ENCODE results near the gene MDH1B. TPM values are rescaled to one million over a fixed set of nuclear protein-coding genes. Genes with fewer than 3 reads are reported as not detected.

The MDH1B gene
- total and polyA plus RNA-seq, 2 donors (not counting 3 experiments of a cell fraction or from before 2014, with no cell fraction given) = 0.29 TPM; not detected in 1

GRCh38 chr2:206736935-206737334, 28.2 kb downstream of the MDH1B start:
- BruUV-seq (replicated peaks) = no TSS peak
- Histone ChIP-seq H3K9me3 (replicated peaks; ENCODE audit: control insufficient read depth, insufficient read depth, low read length) (no peaks in the 10 kb centered on the region), H3K9me1 (replicated peaks; ENCODE audit: control insufficient read depth, extremely low read depth, insufficient read depth, low read length) (no peaks in the 10 kb centered on the region), H3K4me3 (replicated peaks in 1 of 3; ENCODE audit: insufficient read depth in 1 of 3, low read depth in 1 of 3, low read length in 3 of 3) (no peak overlapping the region), H4K20me1 (replicated peaks; ENCODE audit: control insufficient read depth, extremely low read depth, insufficient read depth, low read length) (no peaks in the 10 kb centered on the region), H3K9ac (replicated peaks; ENCODE audit: extremely low read depth, insufficient read depth, low read length) (no peak overlapping the region), H3K27ac (ENCODE audit: insufficient read depth, low read depth, low read length) (no peak overlapping the region), H3K27me3 (ENCODE audit: control insufficient read depth in 2 of 2, insufficient read depth in 2 of 2, low read length in 2 of 2) (peaks cover 0 to under 1% of the 10 kb centered on the region in 2 experiments), H2AFZ (ENCODE audit: low read depth, low read length) (no peak overlapping the region), H3K4me1 (ENCODE audit: control insufficient read depth, extremely low read depth, insufficient read depth, low read length) (no peaks in the 10 kb centered on the region), H3K4me2 (ENCODE audit: insufficient read depth, low read length) (no peak overlapping the region), H3K79me2 (ENCODE audit: control insufficient read depth, insufficient read depth, low read length) (no peaks in the 10 kb centered on the region), H3K36me3 (ENCODE audit: control insufficient read depth in 2 of 2, extremely low read depth in 1 of 2, insufficient read depth in 2 of 2, low read length in 2 of 2) (no peaks in the 10 kb centered on the region)
- dilution Hi-C loops (cut with MboI; ENCODE audit: extremely low pct_ligation_motif_present, low sequenced_read_pairs) (no loop called here), intact Hi-C loops (cut with micrococcal nuclease) (no loop called here)
- CTCF ChIA-PET = interaction anchor here (1.4 kb wide), 1 partner anchor 20 kb away, joined by 4 read pairs; no protein-coding TSS in a partner anchor
- no peak for DNase-seq (ENCODE audit: low read depth, low spot score)
- no peak for FAIRE-seq
- POLR2A ChIA-PET = no interaction called here
- TF ChIP-seq POLR2A (IDR thresholded peaks at IDR 0.05; ENCODE audit: low read depth, low read length) = no peak
- TF ChIP-seq MYC (IDR thresholded peaks at IDR 0.05; ENCODE audit: low read depth, low read length) = no peak
- TF ChIP-seq POLR2AphosphoS5 (IDR thresholded peaks at IDR 0.05; ENCODE audit: insufficient read depth, low read depth, low read length) = no peak
- TF ChIP-seq, protein P1, sequence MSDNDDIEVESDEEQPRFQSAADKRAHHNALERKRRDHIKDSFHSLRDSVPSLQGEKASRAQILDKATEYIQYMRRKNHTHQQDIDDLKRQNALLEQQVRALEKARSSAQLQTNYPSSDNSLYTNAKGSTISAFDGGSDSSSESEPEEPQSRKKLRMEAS (IDR thresholded peaks at IDR 0.05; ENCODE audit: insufficient read depth, insufficient read length) = no peak
- no peak for TF ChIP-seq EZH2 (IDR thresholded peaks at IDR 0.05; ENCODE audit: borderline replicate concordance, low read depth, low read length, severe bottlenecking)
- TF ChIP-seq FOS (IDR thresholded peaks at IDR 0.05; ENCODE audit: borderline replicate concordance, insufficient read depth, low read length) = no peak
- no peak for TF ChIP-seq GATA2 (IDR thresholded peaks at IDR 0.05; ENCODE audit: insufficient read depth, insufficient read length, low read depth, low read length)
- TF ChIP-seq, protein P2, sequence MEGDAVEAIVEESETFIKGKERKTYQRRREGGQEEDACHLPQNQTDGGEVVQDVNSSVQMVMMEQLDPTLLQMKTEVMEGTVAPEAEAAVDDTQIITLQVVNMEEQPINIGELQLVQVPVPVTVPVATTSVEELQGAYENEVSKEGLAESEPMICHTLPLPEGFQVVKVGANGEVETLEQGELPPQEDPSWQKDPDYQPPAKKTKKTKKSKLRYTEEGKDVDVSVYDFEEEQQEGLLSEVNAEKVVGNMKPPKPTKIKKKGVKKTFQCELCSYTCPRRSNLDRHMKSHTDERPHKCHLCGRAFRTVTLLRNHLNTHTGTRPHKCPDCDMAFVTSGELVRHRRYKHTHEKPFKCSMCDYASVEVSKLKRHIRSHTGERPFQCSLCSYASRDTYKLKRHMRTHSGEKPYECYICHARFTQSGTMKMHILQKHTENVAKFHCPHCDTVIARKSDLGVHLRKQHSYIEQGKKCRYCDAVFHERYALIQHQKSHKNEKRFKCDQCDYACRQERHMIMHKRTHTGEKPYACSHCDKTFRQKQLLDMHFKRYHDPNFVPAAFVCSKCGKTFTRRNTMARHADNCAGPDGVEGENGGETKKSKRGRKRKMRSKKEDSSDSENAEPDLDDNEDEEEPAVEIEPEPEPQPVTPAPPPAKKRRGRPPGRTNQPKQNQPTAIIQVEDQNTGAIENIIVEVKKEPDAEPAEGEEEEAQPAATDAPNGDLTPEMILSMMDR (IDR thresholded peaks at IDR 0.05; ENCODE audit: extremely low read depth in 1 of 2, insufficient read depth in 1 of 2, low read depth in 1 of 2, low read length in 2 of 2) = no peak
- no peak for TF ChIP-seq JUN (IDR thresholded peaks at IDR 0.05; ENCODE audit: borderline replicate concordance, insufficient read depth, insufficient read length, low read depth)
